Prostate gland (tissue), 2 donors: ENCODE results near the gene PELI3.

Experiments
- CTCF ChIP-seq, 4 experiments: fragments of 200-600 bp in 2 of 4; fragments of 450-650 bp in 2 of 4; sonication (generic) in 2 of 4; IDR thresholded peaks; 1 replicate in 3 of 4; 2 replicates in 1 of 4; pipeline ENCODE4 v1.5.1; 2016 to 2019; ENCODE audit warnings: antibody characterized with exemption in 4 of 4, mild to moderate bottlenecking in 2 of 4, moderate library complexity in 2 of 4
- POLR2A ChIP-seq: fragments of 450-650 bp; IDR thresholded peaks from one replicate; pipeline ENCODE4 v1.6.1; 2016; ENCODE audit warnings: antibody characterized with exemption, mild to moderate bottlenecking
- POLR2AphosphoS5 ChIP-seq: sonication (generic); formaldehyde crosslinking; IDR thresholded peaks from one replicate; pipeline ENCODE4 v1.6.1; 2017; ENCODE audit warnings: antibody characterized with exemption

DNA sequence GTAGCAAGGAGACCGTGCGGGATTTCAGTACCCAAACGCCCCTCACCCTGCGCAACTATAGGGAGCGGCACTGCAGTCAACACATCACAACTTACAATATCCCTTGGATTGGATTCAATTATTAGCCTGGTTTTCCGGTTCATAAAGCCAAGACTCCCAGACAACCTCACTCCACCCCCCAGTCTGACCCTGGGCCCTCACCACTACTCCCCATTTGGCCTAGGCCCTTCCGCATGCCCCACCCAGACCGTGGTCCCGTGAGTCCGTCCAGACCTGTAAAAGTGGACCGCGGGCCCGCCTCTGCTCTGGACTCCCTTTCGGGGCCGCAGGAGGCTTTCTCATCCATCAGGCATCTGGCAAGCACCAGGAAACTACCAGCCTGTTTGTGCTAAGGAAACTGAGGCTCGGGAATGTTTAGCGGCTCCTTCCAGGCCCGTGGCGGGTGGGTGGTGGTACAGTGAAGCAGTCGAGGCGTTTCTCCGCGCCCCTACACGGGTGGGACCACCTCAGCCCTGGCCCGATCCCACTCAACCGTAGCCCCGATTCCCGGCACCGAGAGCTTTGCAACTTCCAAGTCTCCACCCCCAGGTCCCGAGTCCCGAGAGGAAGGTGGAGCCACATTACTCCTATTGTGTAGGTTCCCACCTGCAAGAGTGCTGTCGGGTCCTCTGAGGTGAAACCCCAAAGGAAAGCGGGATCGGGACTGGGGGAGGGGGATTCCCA, 12.8 kb downstream of the PELI3 start:
- no peak for TF ChIP-seq CTCF (IDR thresholded peaks at IDR 0.05)
- TF ChIP-seq POLR2A, result no peak
- no peak for TF ChIP-seq POLR2AphosphoS5
